A549 (cell line): ENCODE results near the gene LSM10.

Experiments used
- ESRRA ChIP-seq: fragments of 150-350 bp; IDR thresholded peaks from 2 replicates; pipeline ENCODE4 v1.6.1; 2014; ENCODE audit warnings: mild to moderate bottlenecking, low read length, borderline replicate concordance
- HDAC2 ChIP-seq: fragments of 200-600 bp; sonication (generic); IDR thresholded peaks from 2 replicates; pipeline ENCODE4 v1.6.1; 2016
- POLR2A ChIP-seq: IDR thresholded peaks from 2 replicates; pipeline ENCODE4 v1.6.1; 2012; ENCODE audit warnings: mild to moderate bottlenecking, low read length
- RAD21 ChIP-seq, 2 experiments: fragments of >200 bp in 1 of 2; sonication (Bioruptor Twin) in 1 of 2; formaldehyde crosslinking in 1 of 2; IDR thresholded peaks in 1 of 2; conservative IDR thresholded peaks in 1 of 2; 2 replicates in 1 of 2; 3 replicates in 1 of 2; pipeline ENCODE4 v1.6.1; 2012 to 2018; ENCODE audit warnings: inconsistent platforms in 1 of 2
- TF ChIP-seq, protein P1 (sequence below): fragments of >200 bp; sonication (Bioruptor Twin); formaldehyde crosslinking; IDR thresholded peaks from 3 replicates; pipeline ENCODE4 v1.5.1; 2016
- TF ChIP-seq, protein P2 (sequence below): fragments of 250-450 bp; sonication (Bioruptor Pico); IDR thresholded peaks from 2 replicates; pipeline ENCODE4 v1.5.0; 2021; ENCODE audit warnings: mild to moderate bottlenecking, moderate library complexity, borderline replicate concordance

DNA sequence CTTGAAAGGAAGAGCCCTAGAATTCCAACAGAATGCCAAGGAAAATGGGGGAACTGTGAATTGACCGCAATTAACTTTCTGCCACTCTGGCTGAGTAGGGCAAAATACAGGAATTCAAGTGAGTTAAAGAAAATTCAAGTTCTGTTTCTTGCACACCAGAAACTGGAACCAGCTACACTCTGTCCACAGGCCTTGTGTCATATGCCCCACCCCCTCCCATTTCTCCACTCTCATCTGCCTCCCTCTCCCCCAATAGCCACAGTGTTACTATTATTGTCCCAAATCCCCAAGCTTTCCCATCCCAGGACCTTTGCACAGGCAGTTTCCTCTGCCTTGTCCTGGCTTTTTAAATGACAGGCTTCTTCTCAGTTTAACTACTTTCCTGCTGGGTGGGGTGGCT is 7.7 kb downstream of the LSM10 start:
- TF ChIP-seq POLR2A (no peak), HDAC2 (no peak), RAD21 (conservative IDR thresholded peaks at IDR 0.05 in 1 of 2, IDR thresholded peaks at IDR 0.05 in 1 of 2) (no peak), ESRRA (no peak)
- TF ChIP-seq, protein P1, sequence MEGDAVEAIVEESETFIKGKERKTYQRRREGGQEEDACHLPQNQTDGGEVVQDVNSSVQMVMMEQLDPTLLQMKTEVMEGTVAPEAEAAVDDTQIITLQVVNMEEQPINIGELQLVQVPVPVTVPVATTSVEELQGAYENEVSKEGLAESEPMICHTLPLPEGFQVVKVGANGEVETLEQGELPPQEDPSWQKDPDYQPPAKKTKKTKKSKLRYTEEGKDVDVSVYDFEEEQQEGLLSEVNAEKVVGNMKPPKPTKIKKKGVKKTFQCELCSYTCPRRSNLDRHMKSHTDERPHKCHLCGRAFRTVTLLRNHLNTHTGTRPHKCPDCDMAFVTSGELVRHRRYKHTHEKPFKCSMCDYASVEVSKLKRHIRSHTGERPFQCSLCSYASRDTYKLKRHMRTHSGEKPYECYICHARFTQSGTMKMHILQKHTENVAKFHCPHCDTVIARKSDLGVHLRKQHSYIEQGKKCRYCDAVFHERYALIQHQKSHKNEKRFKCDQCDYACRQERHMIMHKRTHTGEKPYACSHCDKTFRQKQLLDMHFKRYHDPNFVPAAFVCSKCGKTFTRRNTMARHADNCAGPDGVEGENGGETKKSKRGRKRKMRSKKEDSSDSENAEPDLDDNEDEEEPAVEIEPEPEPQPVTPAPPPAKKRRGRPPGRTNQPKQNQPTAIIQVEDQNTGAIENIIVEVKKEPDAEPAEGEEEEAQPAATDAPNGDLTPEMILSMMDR, result no peak
- TF ChIP-seq, protein P2, sequence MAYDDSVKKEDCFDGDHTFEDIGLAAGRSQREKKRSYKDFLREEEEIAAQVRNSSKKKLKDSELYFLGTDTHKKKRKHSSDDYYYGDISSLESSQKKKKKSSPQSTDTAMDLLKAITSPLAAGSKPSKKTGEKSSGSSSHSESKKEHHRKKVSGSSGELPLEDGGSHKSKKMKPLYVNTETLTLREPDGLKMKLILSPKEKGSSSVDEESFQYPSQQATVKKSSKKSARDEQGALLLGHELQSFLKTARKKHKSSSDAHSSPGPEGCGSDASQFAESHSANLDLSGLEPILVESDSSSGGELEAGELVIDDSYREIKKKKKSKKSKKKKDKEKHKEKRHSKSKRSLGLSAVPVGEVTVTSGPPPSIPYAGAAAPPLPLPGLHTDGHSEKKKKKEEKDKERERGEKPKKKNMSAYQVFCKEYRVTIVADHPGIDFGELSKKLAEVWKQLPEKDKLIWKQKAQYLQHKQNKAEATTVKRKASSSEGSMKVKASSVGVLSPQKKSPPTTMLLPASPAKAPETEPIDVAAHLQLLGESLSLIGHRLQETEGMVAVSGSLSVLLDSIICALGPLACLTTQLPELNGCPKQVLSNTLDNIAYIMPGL, result no peak
